ENCODE results near the gene SEMA3F.

SEMA3F gene

DNA sequence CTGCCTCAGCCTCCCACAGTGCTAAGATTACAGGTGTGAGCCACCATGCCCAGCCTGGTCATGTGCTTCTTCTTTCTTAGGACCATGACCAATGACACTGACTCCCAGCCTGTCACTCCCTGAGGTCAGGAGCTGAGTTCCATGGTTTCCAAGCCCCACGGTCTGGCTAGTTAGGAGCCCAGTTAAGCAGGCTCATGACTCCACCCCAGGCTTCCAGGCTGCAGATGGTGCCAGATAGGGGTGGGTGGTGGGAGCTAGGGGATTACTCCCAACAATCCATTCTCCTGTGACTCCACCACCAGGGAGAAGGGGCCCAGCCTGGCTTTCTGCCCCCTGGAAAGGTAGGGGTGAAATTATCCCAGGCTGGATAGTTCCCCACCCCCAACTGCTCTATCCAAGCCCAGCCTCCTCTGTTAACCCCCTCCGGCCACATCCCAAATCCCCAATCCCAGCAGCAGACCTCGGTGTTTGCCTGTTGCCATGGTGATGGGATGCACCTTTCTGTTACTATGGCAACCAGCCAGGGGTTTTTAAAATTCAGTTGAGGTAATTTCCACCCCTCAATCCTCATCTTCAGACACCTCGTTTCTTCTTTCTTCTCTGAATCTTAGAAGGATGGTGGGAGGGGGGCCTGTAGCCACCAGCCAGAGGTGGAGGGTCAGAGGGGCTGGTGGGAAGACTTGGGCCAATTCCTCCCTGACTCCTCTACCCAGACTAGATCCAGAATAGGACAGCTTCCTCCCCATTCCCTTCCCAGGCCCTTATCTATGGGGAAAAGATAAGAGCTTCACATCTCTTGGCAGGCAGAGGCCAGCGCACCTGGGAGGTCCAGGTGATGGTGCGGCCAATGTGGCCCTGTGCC lies 22.5 kb upstream of the SEMA3F start:
- no peak for DNase-seq

DNA sequence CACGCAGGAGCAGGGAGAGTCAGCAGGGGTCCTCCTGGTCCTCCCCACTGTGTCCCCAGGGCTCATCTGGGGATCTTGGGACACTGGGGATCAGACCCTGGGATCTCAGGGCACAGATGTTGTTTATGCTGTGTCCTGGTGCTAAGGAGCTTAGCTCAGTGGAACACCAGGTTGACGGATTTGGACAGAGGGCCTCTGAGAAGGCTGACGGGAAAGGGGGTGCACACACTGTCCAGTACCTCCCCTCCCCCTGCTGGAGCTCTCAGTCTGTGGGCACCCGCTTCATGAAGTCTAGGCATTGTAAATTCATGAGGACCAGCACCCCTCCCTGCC lies 21.9 kb upstream of the SEMA3F start:
- DNase-seq: no peak

DNA sequence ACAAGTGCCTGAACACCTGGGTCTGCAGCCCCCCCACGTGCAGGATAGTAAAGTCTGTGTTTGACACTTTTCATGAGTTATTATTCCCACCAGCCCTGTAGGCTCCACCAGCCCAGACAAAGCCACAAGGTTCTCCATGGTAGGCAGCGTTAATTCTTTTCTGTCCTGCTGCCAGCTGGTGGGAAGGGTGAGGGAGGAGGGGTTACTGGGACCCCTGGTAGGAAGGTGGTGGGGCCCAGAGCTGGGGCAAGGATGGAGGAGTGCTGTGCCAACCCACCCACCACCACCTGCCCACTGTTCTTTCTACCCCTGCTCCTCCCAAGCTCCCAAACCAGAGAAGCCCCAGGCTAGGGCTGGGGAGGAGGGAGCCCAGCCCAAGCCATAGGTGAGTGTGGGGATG lies 20.8 kb upstream of the SEMA3F start:
- DNase-seq: no peak

DNA sequence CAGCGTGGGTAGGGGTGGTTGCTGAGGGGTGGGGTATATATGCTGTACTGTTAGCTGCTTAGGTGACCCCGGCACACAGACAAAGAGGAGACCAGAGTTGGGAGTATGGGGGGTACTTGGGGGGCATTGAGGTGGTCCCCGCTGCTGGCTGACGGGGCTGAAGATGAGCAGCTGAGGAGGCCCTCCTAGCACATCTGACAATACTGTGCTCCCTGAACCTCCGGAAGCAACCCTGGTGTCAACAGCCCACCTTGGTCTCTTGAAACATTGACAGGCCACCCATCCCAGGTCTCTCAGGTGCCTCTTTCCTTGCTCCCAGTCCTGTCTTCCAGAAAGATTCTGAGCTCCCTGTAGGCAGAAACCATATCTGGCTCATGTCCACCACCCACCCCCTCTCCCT lies 19.2 kb upstream of the SEMA3F start:
- DNase-seq: no peak

DNA sequence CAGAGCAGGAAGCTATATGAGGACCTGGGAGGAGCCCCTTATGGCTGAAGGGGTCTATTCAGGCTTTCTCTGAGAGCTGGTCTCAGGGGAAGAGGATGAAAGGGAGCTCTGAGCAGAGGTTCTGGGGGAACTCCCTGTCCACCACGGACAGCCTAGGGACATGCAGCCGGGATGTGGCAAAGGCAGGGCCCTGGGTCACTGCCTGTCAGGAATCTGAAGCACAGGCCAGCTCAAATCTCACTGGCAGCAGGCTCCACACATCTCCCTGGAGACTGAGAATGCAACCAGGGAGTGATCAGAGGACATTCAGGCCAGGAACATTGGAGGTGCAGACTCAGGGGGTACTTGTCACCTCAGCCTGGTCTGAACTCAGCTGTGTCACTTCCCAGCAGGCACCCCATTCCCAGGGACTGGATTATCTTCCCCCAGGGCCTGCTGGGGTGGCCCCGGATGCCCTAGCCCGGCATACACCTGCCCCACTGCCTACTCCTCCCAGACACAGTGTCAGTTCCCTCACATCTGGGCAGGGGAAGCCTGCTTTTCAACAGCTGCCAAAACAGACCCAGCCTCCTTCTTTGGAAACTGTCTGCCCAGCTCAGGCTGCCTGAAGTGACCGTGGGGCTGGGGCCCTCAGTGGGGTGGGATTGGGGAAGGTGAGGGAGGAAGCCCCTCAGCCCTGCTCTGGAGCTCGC lies 18.3 kb upstream of the SEMA3F start:
- no peak for DNase-seq

DNA sequence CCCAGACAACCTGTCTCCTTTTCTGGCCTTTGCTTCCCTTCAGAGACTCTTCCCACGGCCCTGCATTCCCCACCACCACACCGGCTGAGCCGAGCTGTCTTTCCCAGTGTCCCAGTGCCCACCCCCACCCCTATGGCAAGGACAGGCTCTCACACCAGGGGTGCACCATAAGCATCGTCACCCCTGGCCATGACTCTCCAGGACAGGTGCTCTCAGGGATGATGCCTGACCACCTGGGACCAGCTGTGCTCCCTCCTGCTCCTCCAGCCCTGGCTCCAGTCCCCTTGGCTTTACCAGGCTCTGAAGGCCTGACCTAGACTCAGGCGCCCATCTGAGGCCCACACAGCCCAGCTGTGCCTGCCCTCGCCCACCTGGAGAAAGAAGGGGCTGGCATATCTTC lies 17.6 kb upstream of the SEMA3F start:
- DNase-seq: no peak

DNA sequence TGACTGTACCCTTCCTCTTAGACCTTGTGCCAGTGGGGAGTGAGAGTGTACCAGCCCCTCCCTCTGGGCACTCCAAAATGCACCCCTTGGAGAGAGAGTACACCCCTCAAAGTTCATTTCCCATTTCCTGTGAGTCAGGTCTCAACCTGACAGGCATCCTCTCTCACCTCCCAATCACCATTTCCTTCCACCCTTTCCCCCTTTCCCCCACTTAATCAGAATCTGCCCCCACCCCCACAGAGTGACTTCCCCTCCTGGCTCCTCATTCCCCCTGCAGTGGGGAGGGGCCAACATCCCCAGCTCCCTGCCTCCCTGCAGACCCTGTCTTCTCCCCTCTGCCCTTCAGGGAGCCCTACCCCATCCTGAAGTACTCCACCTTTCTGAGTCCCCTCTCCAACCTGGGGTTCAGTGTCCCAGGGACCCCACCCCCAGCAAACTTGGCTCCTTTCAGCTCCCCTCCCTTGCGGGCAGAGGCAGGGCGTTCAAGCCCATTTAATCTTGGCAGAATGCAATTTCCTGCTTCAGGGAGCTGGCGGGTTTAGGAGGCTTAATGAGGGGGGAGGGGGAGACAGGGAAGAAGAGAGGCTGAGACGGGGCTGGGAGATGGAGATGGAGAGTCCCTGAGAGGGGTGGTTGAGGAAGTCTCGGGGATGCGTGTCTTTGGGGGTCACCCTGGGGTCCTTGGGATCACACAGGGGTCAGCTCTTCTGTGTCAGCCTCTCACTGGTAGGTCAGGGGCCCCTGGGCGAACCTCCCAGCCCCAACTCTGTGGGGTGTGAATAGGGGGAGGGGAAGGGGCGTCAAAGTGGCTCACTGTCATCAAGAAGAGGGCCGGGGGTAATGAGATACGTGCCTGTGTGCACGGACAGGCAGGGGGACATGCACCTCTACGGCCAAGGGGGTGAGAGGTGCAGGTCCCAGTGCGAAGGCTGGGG lies 16.6 kb upstream of the SEMA3F start:
- DNase-seq: peak in 1 of 2 experiments; percentile 40

DNA sequence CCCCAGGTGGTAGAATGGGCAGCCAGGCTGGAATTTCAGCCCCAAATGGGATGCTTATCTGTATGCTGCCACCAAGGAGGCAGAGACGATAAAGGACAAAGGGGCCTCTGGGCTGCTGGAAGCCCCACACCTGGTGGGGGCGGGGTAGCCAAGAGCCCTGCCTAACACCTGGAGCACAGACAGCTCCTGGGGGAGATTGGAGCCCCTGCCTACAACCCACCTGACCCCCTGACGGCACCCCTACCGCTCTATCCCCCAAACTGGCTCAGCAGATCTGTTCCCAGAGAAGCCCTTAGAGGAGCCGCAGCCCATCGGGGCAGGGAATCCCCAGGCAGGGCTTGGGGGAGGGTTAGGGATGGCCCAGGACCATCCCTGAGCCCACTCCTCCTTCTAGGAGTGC lies 15.8 kb upstream of the SEMA3F start:
- no peak for DNase-seq

DNA sequence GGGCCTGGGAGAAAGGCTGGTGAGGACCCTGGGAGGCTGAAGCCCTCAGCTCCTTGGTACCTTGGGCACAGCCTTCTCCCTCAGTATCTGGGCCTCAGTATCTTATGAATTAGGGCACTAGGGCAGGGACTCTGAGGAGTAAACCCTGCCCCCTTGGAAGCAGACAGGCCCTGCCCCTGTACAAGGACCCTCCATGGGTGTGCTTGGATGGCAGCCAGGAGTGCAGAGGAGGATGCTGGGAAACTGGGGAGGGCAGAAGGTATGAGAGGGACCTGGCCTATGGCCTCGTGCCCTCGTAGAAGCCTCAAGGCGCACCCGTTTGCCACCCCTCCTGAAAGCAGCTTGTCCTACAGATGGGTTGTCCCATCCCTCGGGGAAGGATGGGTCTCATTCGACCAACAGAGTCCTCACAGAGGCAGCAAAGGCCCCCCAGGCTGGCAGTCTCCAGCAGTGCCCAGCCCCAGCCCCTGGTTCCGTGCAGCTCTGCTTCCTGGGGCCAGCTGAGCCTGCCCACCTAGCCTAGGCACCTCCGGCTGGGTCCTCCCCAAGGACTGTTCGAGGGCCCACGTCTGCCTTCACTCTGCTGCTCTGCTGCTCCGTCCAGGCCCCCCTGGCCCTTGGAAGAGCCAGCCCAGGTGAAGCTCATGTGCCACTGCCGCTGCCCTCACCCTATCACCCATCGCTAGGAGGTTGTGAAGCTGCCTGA lies 15.3 kb upstream of the SEMA3F start:
- no peak for DNase-seq

DNA sequence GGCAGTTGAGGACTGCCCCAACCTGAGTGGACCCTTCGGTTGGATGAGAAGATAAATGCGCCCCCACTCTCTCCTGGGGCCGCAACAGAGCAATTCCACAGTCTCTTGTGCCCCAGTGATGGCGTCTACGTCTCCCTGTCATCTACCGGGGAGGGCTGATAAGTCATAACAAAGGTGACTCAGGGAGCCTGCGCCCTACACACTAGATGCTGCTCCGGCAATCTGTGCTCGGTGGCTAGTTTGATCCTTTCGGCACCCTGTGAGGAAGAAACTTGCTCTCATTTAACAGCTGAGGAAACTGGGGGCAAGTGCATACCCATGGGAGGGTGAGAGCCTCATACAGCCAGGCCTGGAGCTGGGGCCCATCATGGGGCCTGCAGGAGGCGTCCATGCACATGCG lies 14.1 kb upstream of the SEMA3F start:
- no peak for DNase-seq

DNA sequence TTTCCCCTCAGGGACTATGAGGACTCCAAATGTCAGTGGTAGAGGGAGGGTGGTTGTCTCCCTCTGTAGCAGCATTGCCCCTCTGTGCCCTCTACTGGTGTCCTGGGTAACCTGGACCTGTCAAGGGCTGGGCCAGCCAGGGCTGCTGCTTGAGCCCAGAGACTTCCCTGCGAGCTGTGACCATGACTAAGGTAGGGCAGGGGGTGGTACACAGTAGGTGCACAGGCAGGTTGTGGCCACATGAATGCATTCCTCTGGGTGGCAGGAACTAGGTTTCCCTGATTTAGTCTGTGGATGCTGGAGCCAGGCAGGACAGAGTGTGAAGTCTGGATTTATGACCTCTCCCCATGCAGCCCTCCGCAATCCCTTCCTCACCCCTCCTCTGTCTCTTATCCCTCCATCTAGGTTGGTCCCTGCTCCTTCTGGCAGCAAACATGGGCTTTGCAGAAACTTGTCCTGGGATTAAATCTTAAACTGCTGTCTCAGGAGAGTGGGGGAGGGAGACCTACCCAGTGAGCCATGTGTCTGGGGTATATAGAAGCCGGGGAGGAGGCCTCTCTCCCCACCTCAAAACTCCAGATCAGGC lies 8.7 kb upstream of the SEMA3F start:
- no peak for DNase-seq

DNA sequence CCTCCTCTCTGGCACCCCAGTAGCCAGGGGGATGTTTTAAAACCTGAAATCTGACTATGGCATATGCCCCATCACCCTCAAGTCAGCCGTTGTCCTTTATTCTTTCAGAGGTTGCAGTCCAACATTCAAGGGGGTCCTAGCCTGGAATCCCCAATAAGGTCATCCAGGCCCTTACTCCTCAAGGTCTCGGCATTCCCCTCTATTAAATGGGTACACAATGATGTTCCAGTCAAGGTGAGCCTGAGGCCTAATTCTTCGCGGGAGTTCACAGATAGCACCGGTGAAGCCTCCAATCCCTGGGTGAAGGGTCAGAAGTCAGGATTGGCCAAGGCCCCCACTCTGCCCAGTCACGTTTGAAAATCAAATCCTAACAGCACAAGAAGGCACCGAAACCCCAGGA lies 8.1 kb upstream of the SEMA3F start:
- no peak for DNase-seq

DNA sequence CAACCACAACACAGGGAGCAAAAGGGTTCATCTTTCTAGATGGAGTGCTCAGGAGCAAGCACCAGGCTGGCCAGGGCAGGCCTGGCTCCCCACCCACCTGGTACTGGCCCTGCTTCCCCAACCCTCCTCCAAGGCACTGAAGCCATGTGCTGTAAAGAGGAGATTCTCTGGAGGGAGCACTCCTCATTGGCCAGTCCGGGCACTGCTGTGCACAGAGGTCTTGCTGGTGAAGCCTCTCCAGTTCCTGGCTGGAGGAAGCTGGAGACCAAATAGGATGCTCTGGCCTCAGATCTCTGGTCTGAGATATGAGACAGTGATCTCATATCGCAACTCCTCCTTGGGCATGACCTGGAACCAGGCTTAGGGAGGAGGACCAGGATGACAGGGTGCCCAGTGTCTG lies 7.7 kb upstream of the SEMA3F start:
- DNase-seq: no peak

DNA sequence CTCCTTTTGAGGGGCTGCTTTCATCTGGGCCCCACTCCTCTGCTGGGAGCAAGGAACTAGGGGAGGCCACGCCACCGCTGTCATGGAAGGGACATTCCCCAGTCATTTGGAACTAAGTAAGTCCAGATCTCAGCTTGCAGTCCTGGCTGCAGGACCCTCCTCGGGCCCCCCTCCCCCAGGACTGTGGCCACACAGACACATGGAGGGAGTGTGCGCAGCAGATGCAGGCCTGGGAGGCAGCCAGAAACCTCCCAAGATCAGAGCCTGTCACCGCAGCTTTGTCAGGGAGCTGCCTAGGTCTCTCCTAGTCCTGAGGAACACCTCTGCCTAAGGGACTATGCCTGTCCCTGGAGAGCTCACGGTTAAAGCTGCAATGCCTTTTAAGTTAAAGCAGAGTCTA lies 7.3 kb upstream of the SEMA3F start:
- no peak for DNase-seq

DNA sequence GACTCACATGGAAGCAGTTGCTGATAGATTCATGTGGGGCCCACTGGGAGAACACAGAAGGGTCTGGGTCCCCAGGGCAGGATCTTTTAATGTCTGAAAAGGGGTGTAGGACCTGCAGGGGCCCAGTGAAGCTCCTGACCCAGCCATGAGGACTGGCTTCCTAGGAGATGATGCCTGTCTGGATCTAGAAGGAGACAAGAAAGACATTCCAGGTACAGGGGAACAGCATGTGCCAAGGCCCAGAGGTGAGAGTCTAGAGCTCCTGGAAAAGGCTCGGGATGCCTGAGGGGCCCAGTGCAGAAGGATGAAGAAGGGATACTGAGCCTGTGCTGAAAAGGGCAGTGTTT lies 4.7 kb upstream of the SEMA3F start:
- no peak for DNase-seq

DNA sequence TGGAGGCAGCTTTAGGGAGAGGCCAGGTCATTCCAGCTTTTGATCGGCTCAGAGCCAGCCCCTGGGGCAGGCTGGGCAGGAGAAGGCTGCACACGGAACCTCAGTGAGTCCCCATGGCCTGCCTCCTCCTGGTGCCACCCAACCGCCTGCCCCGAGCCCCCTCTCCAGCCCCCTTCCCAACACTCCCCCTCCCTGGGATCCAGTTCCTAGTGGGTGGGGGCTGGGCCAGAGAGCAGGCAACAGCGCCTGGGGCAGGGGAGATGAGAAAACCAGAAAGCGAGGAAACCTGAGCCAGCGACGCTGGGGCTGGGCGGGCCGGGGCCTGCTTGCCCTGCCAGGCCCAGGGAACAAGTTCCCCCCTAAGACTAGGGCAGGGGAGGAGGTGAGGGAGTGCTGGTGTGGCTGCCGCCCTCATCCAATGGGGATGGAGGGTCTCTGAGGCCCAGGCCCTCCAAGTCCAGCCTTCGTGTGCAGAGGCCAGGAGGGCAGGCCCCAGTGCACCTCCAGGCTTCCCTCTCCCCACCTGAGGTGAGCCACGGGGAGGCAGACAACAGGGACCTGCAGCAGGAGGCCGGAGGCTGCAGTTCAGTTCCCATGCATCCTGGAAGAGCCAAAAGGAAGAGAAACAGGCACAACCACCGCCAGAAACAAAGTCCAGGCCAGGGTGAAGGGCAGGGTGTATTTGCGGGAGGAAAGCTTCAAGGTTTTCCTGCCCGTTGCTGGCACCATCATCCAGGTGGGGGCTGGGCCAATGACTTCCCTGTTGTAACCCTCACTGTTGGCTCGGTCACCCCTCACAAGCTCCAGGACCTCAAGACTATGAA lies 4.0 kb upstream of the SEMA3F start:
- DNase-seq: peak; percentile 69 to 74

DNA sequence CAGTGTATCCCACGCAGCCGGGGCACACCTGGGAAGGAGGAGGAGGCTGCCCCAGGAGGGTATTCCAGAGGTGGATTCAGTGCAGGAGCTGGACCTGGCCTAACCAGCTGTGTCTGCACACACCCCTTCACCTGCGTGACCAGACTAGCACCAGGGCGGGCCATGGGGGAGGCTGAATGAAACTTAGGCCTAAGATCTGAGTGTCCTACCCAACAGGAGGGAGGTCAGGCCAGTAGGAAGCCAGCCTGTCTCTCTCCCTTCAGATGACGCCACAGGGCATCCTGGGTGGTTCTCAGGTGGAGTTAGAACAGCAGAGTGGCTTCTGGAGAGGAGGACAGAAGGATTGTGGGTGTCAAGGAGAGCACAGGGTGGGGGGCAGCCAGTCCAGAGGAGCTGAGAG lies 3.4 kb upstream of the SEMA3F start:
- DNase-seq: no peak

DNA sequence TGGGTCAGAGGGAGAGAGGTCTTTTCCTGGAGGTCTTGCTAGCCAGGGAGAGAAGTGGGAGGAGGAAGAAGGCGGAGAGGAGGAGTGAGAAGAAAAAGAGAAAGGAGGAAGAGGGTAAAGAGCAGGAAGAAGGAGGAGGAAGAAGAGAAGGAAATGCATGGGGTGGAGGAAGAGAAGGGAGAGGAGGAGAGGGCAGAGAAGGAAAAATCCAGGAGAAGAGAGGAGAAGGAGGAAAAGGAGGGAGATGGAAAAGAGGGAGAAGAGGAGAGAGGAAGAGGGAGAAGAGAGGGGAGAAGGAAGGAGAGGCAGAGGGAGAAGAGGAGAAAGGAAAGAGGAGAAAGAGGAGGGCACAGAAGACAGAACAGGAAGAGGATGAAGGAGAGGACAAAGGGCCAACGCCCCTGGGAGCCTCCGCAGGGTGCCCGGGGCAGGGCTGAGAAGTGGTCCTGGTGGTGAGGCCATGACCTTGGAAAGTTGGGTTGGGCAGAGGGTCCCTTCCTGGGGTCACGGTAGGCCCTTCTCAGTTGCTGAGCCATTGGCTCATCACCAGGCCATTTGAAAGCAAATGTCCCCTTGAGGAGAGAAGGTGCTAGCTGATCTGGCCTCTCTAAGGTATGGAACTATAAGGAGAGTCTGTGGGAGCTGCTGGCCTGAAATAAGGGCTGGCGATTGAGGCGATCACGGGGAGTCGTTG lies 1.2 kb upstream of the SEMA3F start:
- no peak for DNase-seq

DNA sequence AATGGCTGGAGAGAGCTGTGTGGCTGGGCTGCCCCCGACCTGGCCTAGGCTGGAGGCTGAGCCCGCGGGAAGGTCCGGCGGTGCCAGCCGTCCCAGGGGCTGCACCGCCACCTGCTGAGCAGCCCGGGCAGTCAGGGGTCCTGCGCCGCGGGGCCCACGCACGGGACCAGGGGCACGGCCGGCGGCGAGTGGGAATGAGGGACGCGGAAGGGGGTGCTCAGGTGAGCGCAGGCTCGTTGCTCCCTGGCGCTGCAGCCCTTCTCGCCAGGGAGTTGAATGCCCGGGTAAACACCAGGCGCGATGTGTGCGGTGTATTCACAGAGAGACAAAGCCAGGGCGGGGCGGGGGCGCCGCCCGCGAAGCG lies 666 bp upstream of the SEMA3F start:
- peak in 1 of 2 experiments; percentile 17 for DNase-seq

DNA sequence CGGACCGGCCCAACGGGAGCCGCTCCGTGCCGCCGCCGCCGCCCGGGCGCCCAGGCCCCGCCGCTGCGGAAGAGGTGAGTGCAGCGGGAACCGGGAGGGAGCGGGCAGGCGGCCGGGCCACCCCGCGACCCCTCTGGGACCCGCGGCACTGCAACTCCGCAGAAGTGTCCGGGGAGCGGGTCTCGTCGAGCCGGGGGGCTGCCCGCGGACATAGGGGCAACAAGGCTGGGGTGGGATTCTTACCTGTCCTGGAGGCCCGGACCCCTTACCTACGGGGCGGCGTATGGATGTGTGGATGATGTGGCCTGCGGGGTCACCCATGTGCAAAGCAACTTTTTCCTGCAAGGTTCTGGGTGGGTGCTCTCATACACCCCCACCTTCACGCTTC lies 361 bp downstream of the SEMA3F start:
- DNase-seq: no peak

DNA sequence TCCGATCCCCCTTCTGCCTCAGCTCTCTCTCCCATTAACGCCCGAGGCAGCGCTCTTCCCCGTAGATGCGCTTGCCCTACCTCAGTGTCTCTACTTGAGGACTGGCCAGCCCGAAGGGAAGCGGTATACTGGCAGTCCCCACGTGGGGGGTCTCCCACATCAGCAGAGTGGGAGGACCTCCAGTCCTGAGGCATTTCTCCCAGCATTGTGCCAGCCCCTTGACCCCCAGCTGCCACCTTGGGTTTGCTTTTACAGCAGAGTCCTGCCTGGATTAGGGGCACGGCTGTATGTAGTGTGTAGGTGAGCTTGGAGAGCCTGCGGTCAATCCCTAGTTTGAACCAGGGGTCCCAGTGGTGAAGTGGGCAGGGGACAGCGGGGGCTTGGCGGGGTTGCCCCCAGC lies 767 bp downstream of the SEMA3F start:
- peak in 1 of 2 experiments; percentile 43 for DNase-seq

All from NCI-H526 (cell line).